ENCODE data around the gene SMIM27. TPM values are rescaled to one million over a fixed set of nuclear protein-coding genes. Genes with fewer than 3 reads are reported as not detected.
A peak's percentile ranks its signal among the peaks of the same experiment; 100 is the strongest.
"Not testable (repeated sequence)": the region's sequence is repeated elsewhere in the genome, so short reads cannot be mapped to it uniquely, and the experiment has no call there.

The SMIM27 gene
- total and polyA plus RNA-seq, 9 donors: 4.8 to 16.3 (median 9.2) TPM

DNA sequence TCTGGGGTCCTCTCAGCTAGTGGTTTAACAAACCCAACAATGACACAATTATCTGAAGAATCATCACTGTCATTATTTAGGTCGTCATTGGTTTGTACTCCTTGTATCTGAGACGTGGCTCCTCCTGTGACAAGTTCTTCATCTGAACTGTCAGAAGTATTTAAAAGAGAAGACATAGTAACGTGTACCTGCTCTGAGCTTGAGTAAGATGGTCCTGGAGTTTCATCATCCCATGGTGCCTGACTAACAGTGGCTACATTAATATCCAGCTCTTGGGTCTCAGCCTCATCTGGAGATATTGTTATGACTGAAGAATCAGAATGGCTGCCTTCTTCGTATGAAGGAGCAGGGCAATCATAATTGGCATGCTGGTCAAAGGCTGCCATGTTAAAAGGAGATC, 9.1 kb upstream of the SMIM27 start:
- Histone ChIP-seq H3K27ac (no peak overlapping the region), H3K9me3 (no peaks in the 10 kb centered on the region), H3K27me3 (no peaks in the 10 kb centered on the region), H3K36me3 (no peaks in the 10 kb centered on the region), H3K4me1 (ENCODE audit: insufficient read depth) (no peaks in the 10 kb centered on the region), H3K4me3 (no peak overlapping the region)
- TF ChIP-seq POLR2A (IDR thresholded peaks at IDR 0.05): no peak
- no peak for TF ChIP-seq EP300 (IDR thresholded peaks at IDR 0.05)
- TF ChIP-seq, protein P1, sequence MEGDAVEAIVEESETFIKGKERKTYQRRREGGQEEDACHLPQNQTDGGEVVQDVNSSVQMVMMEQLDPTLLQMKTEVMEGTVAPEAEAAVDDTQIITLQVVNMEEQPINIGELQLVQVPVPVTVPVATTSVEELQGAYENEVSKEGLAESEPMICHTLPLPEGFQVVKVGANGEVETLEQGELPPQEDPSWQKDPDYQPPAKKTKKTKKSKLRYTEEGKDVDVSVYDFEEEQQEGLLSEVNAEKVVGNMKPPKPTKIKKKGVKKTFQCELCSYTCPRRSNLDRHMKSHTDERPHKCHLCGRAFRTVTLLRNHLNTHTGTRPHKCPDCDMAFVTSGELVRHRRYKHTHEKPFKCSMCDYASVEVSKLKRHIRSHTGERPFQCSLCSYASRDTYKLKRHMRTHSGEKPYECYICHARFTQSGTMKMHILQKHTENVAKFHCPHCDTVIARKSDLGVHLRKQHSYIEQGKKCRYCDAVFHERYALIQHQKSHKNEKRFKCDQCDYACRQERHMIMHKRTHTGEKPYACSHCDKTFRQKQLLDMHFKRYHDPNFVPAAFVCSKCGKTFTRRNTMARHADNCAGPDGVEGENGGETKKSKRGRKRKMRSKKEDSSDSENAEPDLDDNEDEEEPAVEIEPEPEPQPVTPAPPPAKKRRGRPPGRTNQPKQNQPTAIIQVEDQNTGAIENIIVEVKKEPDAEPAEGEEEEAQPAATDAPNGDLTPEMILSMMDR (IDR thresholded peaks at IDR 0.05): no peak
- intact Hi-C loops (cut with DNase I): no loop called here
- WGBS, 3 donors: 94 to 95% (median 95%) methylated on average over 4 of the region's 4 CpGs
- DNase-seq: no peak

DNA sequence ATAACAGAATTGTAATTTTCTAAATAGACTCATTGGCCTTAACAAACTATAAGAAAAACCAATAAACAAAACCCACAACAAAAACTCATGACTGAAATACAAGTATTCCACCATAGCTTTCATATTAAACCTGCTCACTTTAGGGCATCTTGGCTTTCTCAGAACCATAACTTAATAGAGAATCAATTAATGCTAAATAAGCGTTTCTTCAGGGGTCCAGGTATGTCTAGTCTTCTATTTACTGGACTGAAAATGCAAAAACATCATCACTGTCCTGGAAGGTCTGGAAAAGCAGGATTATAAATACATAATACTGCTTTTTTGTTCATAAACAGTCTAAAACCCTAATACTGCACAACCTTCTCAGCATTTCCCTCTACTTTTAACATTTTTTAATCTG, 6.2 kb upstream of the SMIM27 start:
- 89 to 100% (median 95%) methylated on average over 1 of the region's 1 CpG for WGBS, 3 donors
- DNase-seq: no peak
- intact Hi-C loops (cut with DNase I): no loop called here
- H3K27me3 ChIP-seq: no peaks in the 10 kb centered on the region
- TF ChIP-seq EP300 (IDR thresholded peaks at IDR 0.05): no peak
- TF ChIP-seq, protein P1 (IDR thresholded peaks at IDR 0.05): no peak
- no peak for TF ChIP-seq POLR2A (IDR thresholded peaks at IDR 0.05)
- no peaks in the 10 kb centered on the region for H3K9me3 ChIP-seq
- H3K27ac ChIP-seq: no peak overlapping the region
- no peaks in the 10 kb centered on the region for H3K36me3 ChIP-seq
- H3K4me3 ChIP-seq: no peak overlapping the region
- H3K4me1 ChIP-seq (ENCODE audit: insufficient read depth): no peaks in the 10 kb centered on the region

DNA sequence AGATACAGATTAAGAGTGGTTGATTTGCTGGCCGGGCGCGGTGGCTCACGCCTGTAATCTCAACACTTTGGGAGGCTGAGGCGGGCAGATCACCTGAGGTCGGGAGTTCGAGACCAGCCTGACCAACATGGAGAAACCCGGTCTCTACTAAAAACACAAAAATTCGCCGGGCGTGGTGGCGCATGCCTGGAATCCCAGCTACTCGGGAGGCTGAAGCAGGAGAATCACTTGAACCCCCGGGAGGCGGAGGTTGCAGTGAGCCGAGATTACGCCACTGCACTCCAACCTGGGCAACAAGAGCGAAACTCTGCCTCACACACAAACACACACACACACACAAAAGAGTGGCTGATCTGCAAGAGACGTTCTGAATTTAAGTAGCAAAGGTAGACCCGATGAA, 3.9 kb upstream of the SMIM27 start:
- WGBS, 3 donors: 96 to 97% (median 97%) methylated on average over 20 of the region's 20 CpGs
- not testable (repeated sequence) for H3K4me1 ChIP-seq (ENCODE audit: insufficient read depth)

DNA sequence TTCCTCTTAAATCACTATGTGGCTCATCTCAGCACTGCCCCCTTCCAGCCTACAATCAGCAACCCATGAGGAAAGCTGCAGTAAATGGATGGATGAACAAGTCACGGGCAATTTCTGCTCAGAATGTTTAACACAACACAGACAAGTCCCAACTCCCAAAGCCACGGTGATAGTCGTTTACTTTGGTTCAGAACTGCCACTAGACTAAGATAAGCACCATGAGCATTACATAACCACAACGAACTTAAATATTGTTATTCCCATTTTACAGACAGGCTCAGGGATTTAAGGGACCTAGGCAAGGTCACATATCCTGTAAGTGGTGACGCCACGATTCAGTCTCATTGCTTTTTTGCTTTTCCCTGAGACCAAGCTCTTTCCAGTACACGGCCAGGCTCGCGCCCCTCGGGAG, 2.0 kb upstream of the SMIM27 start:
- TF ChIP-seq, protein P1 (IDR thresholded peaks at IDR 0.05): no peak
- TF ChIP-seq EP300 (IDR thresholded peaks at IDR 0.05) (no peak), POLR2A (IDR thresholded peaks at IDR 0.05) (no peak)
- Histone ChIP-seq H3K9me3 (no peaks in the 10 kb centered on the region), H3K36me3 (no peaks in the 10 kb centered on the region), H3K27ac (peak overlapping the region; percentile 95 to 99), H3K27me3 (no peaks in the 10 kb centered on the region), H3K4me3 (peak overlapping the region; percentile 60), H3K4me1 (ENCODE audit: insufficient read depth) (no peaks in the 10 kb centered on the region)
- DNase-seq: no peak
- WGBS, 3 donors: 1 to 2% (median 1%) methylated on average over 10 of the region's 10 CpGs
- intact Hi-C loops (cut with DNase I): loop anchor here in 2 of 4 donors (2.0 to 10.0 kb wide), 2 partner anchors 23 to 475 kb away; partner anchors contain the start of genes DNAJA1 (in 1 of the 2) and RIGI (in 1 of the 2)

More for the DNA sequence above, 3.9 kb upstream of the SMIM27 start:
- H3K9me3 ChIP-seq; H3K27me3 ChIP-seq; H3K27ac ChIP-seq; DNase-seq; H3K36me3 ChIP-seq; H3K4me3 ChIP-seq; intact Hi-C loops (cut with DNase I): not testable (repeated sequence)

DNA sequence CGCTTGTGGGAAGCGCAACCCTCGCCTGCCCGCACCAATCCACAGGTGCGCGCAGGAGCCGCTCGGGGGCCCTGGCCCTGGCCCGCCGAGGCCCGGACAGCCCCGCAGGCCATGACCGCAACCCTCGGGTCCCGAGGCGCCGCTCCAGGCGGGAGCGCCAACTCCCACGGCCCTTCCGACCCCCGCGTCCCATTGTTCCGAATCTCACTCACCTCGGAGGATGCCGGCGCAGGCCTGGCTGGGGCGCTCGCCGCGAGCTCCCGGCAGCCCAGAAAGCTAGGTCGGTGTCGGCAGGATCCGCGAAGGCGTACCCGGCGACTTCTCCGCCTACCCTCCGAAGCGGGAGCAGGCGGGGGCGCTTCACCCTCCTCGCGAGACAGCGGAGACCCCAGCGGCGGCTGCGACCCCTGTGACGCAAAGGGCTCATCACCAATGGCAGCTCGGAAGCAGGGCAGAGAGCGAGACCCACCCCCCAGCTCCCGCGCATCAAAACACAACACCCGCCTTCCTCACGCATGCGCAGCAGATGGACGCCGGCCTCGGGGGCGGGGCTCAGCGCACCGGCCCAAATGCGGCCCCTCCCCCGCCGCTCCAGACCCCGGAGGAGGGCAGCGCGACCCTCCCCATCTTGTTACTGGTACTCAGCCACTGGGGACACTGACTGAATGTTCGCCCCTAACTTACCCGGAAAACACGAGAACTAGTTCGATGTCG, 1.4 kb upstream of the SMIM27 start:
- no peaks in the 10 kb centered on the region for H3K9me3 ChIP-seq
- intact Hi-C loops (cut with DNase I): loop anchor here in 2 of 4 donors (2.0 to 10.0 kb wide), 2 partner anchors 24 to 474 kb away; partner anchors contain the start of genes DNAJA1 (in 1 of the 2) and RIGI (in 1 of the 2)
- WGBS, 3 donors: 0 to 1% (median 1%) methylated on average over 40 to 75 of the region's 75 CpGs
- no peaks in the 10 kb centered on the region for H3K36me3 ChIP-seq
- H3K27ac ChIP-seq: peak overlapping the region; percentile 95 to 99
- H3K4me3 ChIP-seq: peak overlapping the region; percentile 60
- H3K27me3 ChIP-seq: no peaks in the 10 kb centered on the region
- TF ChIP-seq POLR2A (IDR thresholded peaks at IDR 0.05): peak; percentile 68
- TF ChIP-seq, protein P1 (IDR thresholded peaks at IDR 0.05): no peak
- DNase-seq: peak; percentile 94 to 97 (median 96)
- H3K4me1 ChIP-seq (ENCODE audit: insufficient read depth): no peaks in the 10 kb centered on the region
